DOHH2 (cell line): ENCODE data around the gene AMER3.

Source experiments
- H3F3A ChIP-seq: fragments of 200-600 bp; sonication (generic), shearing (Covaris generic); 2 replicates; pipeline ENCODE4 v1.6.0; 2016; ENCODE audit warnings: antibody characterized with exemption, mild to moderate bottlenecking; ENCODE audit not compliant: control insufficient read depth, insufficient read depth
- H3K27ac ChIP-seq: fragments of 200-600 bp; sonication (generic); 2 replicates; pipeline ENCODE4 v1.5.1; 2014; ENCODE audit warnings: low read depth, mild to moderate bottlenecking, low read length, moderate library complexity
- H3K27me3 ChIP-seq: fragments of 200-600 bp; sonication (generic); 2 replicates; pipeline ENCODE4 v1.6.1; 2014; ENCODE audit warnings: mild to moderate bottlenecking, low read length, mixed read lengths; ENCODE audit not compliant: control insufficient read depth
- H3K36me3 ChIP-seq: fragments of 200-600 bp; sonication (generic); 2 replicates; pipeline ENCODE4 v1.6.1; 2014; ENCODE audit warnings: mild to moderate bottlenecking, low read length, moderate library complexity, mixed read lengths; ENCODE audit not compliant: control insufficient read depth
- H3K4me1 ChIP-seq: fragments of 200-600 bp; sonication (generic); 2 replicates; pipeline ENCODE4 v1.6.1; 2014; ENCODE audit warnings: mild to moderate bottlenecking, low read length, mixed read lengths; ENCODE audit not compliant: control insufficient read depth
- H3K4me2 ChIP-seq: fragments of 200-600 bp; sonication (generic); 2 replicates; pipeline ENCODE4 v1.6.0; 2014; ENCODE audit warnings: mild to moderate bottlenecking, low read length, moderate library complexity
- H3K4me3 ChIP-seq: fragments of 200-600 bp; sonication (generic); 2 replicates; pipeline ENCODE4 v1.5.1; 2014; ENCODE audit warnings: mild to moderate bottlenecking, low read length, mixed read lengths
- H3K79me2 ChIP-seq: fragments of 200-600 bp; sonication (generic); 2 replicates; pipeline ENCODE4 v1.6.1; 2014; ENCODE audit warnings: mild to moderate bottlenecking, low read length, mixed read lengths; ENCODE audit not compliant: control insufficient read depth
- H3K9me2 ChIP-seq: fragments of 200-600 bp; sonication (generic); replicated peaks from 2 replicates; pipeline ENCODE4 v1.6.1; 2014; ENCODE audit warnings: mild to moderate bottlenecking, low read length, mixed read lengths; ENCODE audit not compliant: control insufficient read depth
- H3K9me3 ChIP-seq: fragments of 200-600 bp; sonication (generic); 2 replicates; pipeline ENCODE4 v1.6.1; 2014; ENCODE audit warnings: antibody characterized with exemption, low read length, mixed read lengths; ENCODE audit not compliant: control insufficient read depth, insufficient read depth
- H4K20me1 ChIP-seq: fragments of 200-600 bp; sonication (generic); 2 replicates; pipeline ENCODE4 v1.6.0; 2014; ENCODE audit warnings: low read depth, mild to moderate bottlenecking, antibody characterized with exemption, low read length, moderate library complexity; ENCODE audit not compliant: control insufficient read depth, insufficient read depth
- EZH2phosphoT487 ChIP-seq: fragments of 200-600 bp; sonication (generic); IDR thresholded peaks from 2 replicates; pipeline ENCODE4 v1.6.1; 2017; ENCODE audit warnings: borderline replicate concordance, mild to moderate bottlenecking, antibody characterized with exemption, low read length, moderate library complexity, mixed read lengths
- TF ChIP-seq, protein P1 (sequence below): fragments of 200-600 bp; sonication (generic); IDR thresholded peaks from one replicate; pipeline ENCODE4 v1.5.1; 2014; ENCODE audit warnings: antibody characterized with exemption, mild to moderate bottlenecking, low read depth, low read length; ENCODE audit not compliant: poor library complexity, severe bottlenecking

Gene AMER3

GRCh38 chr2:130806370-130806769 lies 51.0 kb downstream of the AMER3 start:
- Histone ChIP-seq H3K36me3 (no peaks in the 10 kb centered on the region), H3K9me3 (no peaks in the 10 kb centered on the region), H3K27me3 (no peaks in the 10 kb centered on the region; the same call in 1 of the 2 replicates)

GRCh38 chr2:130807659-130808385 lies 52.5 kb downstream of the AMER3 start:
- no peak overlapping the region for H3K27ac ChIP-seq
- H3F3A ChIP-seq, result no peaks in the 10 kb centered on the region
- no peaks in the 10 kb centered on the region for H4K20me1 ChIP-seq
- no peak overlapping the region for H3K4me3 ChIP-seq
- H3K4me2 ChIP-seq, result no peak overlapping the region
- no peaks in the 10 kb centered on the region for H3K9me3 ChIP-seq
- H3K9me2 ChIP-seq, result no peaks in the 10 kb centered on the region
- H3K4me1 ChIP-seq, result no peaks in the 10 kb centered on the region
- H3K27me3 ChIP-seq, result no peaks in the 10 kb centered on the region; the same call in 1 of the 2 replicates
- no peak for TF ChIP-seq EZH2phosphoT487
- TF ChIP-seq, protein P1, sequence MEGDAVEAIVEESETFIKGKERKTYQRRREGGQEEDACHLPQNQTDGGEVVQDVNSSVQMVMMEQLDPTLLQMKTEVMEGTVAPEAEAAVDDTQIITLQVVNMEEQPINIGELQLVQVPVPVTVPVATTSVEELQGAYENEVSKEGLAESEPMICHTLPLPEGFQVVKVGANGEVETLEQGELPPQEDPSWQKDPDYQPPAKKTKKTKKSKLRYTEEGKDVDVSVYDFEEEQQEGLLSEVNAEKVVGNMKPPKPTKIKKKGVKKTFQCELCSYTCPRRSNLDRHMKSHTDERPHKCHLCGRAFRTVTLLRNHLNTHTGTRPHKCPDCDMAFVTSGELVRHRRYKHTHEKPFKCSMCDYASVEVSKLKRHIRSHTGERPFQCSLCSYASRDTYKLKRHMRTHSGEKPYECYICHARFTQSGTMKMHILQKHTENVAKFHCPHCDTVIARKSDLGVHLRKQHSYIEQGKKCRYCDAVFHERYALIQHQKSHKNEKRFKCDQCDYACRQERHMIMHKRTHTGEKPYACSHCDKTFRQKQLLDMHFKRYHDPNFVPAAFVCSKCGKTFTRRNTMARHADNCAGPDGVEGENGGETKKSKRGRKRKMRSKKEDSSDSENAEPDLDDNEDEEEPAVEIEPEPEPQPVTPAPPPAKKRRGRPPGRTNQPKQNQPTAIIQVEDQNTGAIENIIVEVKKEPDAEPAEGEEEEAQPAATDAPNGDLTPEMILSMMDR, result no peak
- H3K36me3 ChIP-seq, result no peaks in the 10 kb centered on the region
- H3K79me2 ChIP-seq, result no peaks in the 10 kb centered on the region

More at GRCh38 chr2:130806370-130806769, 51.0 kb downstream of the AMER3 start:
- H3K9me2 ChIP-seq, result no peaks in the 10 kb centered on the region
- no peak overlapping the region for H3K27ac ChIP-seq
- H3K4me2 ChIP-seq, result no peak overlapping the region
- TF ChIP-seq, protein P1, result no peak
- TF ChIP-seq EZH2phosphoT487, result no peak
- no peaks in the 10 kb centered on the region for H3K79me2 ChIP-seq
- H3F3A ChIP-seq, result no peaks in the 10 kb centered on the region
- no peak overlapping the region for H3K4me3 ChIP-seq
- no peaks in the 10 kb centered on the region for H3K4me1 ChIP-seq
- no peaks in the 10 kb centered on the region for H4K20me1 ChIP-seq

DNA sequence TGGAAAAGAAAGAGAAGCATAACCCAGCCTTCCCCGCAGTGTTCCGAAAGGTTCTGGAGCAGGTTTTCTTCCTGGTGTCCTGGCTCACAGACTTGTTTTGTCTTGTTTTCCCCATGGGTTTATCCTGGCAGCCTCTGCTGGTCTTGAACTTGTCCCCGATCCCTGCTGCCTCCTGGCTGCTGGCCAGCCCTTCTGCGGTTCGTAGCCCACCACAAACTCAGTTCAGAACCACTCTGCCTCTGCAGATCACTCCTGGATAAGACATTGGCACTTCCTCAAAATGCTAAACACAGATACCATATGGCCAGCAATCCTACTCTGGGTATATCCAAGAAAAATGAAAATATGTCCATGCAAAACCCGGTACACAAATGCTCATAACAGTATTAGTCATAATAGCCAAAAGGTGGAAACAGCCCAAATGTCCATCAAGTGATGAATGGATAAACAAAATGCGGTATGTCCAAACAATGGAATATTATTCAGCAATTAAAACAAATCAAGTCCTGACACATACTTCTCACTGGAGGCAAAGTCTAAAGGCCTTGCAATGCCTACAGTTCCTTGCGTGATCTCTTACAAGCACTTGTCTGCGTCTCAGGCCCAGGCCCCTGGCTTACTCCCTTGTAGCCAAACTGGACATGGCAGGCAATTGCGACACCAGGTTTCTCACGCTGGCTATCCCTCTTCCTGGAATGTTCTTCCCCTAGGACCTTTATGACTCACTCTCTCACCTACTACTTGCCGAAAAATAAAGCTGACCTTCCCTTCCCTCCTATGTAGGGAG lies 53.3 kb downstream of the AMER3 start:
- no peak overlapping the region for H3K4me2 ChIP-seq
- no peaks in the 10 kb centered on the region for H3K4me1 ChIP-seq

More for the DNA sequence above, 53.3 kb downstream of the AMER3 start:
- no peak overlapping the region for H3K27ac ChIP-seq
- no peaks in the 10 kb centered on the region for H3K36me3 ChIP-seq
- H4K20me1 ChIP-seq, result no peaks in the 10 kb centered on the region
- no peaks in the 10 kb centered on the region for H3K79me2 ChIP-seq
- no peaks in the 10 kb centered on the region for H3K9me2 ChIP-seq
- H3K4me3 ChIP-seq, result no peak overlapping the region
- no peaks in the 10 kb centered on the region for H3F3A ChIP-seq
- H3K9me3 ChIP-seq, result no peaks in the 10 kb centered on the region
- no peaks in the 10 kb centered on the region; the same call in 1 of the 2 replicates for H3K27me3 ChIP-seq
- TF ChIP-seq, protein P1, result no peak
- no peak for TF ChIP-seq EZH2phosphoT487
